PC-9 (cell line): ENCODE measurements around the gene UGT2A2.

Source experiments
- CTCF ChIP-seq: fragments of 200-600 bp; sonication (generic); conservative IDR thresholded peaks from 2 replicates; pipeline ENCODE4 v1.6.1; 2017; ENCODE audit warnings: mixed run types, antibody characterized with exemption, mild to moderate bottlenecking, moderate library complexity
- EZH2 ChIP-seq: fragments of 200-600 bp; sonication (generic); IDR thresholded peaks from 2 replicates; pipeline ENCODE4 v1.8.0; 2017; ENCODE audit warnings: antibody characterized with exemption, low read depth

GRCh38 chr4:69583543-69583942 lies 55.9 kb downstream of the UGT2A2 start:
- TF ChIP-seq EZH2 (no peak), CTCF (no peak)
